Stomach (tissue), 9 donors: ENCODE data around the gene PCGF3. TPM values are rescaled to one million over a fixed set of nuclear protein-coding genes. Genes with fewer than 3 reads are reported as not detected.
"Not testable (repeated sequence)": the region's sequence is repeated elsewhere in the genome, so short reads cannot be mapped to it uniquely, and the experiment has no call there.

Experiments
- DNase-seq, 2 donors: peaks; one replicate each; pipeline versions ENCODE4 v3.0.0 to v3.0.0-alpha.2; 2013 to 2019
- H3K27ac ChIP-seq, 5 donors: fragments of 200-600 bp in 4 of 5; sonication (generic) in 4 of 5; one replicate each; pipeline ENCODE4 v1.5.1; 2013 to 2019; ENCODE audit warnings: mild to moderate bottlenecking in 1 of 5, moderate library complexity in 1 of 5
- H3K27me3 ChIP-seq, 3 donors: fragments of 200-600 bp; sonication (generic); one replicate each; pipeline ENCODE4 v1.5.1; 2017 to 2019; ENCODE audit warnings: mixed run types in 1 of 3
- H3K36me3 ChIP-seq, 4 donors: fragments of 200-600 bp; sonication (generic); 1 replicate in 3 of 4; 2 replicates in 1 of 4; pipeline ENCODE4 v1.5.1; 2016 to 2019
- H3K4me1 ChIP-seq, 4 donors: fragments of 200-600 bp; sonication (generic); one replicate each; pipeline ENCODE4 v1.5.1; 2016 to 2019
- H3K4me3 ChIP-seq, 4 donors: fragments of 200-600 bp; sonication (generic) in 3 of 4; one replicate each; pipeline ENCODE4 v1.5.1; 2016 to 2019; ENCODE audit warnings: mild to moderate bottlenecking in 1 of 4
- H3K9me3 ChIP-seq, 4 donors: fragments of 200-600 bp; sonication (generic); one replicate each; pipeline ENCODE4 v1.5.1; 2016 to 2019
- EP300 ChIP-seq: sonication (generic); formaldehyde crosslinking; IDR thresholded peaks from one replicate; pipeline ENCODE4 v1.6.1; 2017; ENCODE audit warnings: antibody characterized with exemption
- POLR2A ChIP-seq, 4 donors: fragments of 450-650 bp; IDR thresholded peaks; one replicate each; pipeline ENCODE4 v1.6.1; 2016; ENCODE audit warnings: antibody characterized with exemption in 4 of 4, control low read depth in 2 of 4, mild to moderate bottlenecking in 1 of 4, moderate library complexity in 1 of 4
- POLR2AphosphoS5 ChIP-seq, 3 donors: sonication (generic); formaldehyde crosslinking; IDR thresholded peaks; one replicate each; pipeline ENCODE4 v1.6.1; 2016; ENCODE audit warnings: antibody characterized with exemption in 3 of 3
- WGBS, 5 donors: extraction: QIAGEN DNeasy Blood & Tissue Kit in 3 of 5; methylation state at CpG; one replicate each; pipeline versions ENCODE4 v1.1.5 to v1.1.7; 2013 to 2018; 5-methylcytosine and 5-hydroxymethylcytosine counted together
- intact Hi-C: fragments of 100-400 bp; cut with DNase I; formaldehyde crosslinking; loops from one replicate; pipeline ENCODE4 v1.15.1; 2023; ENCODE audit warnings: low total_unique reads
- polyA plus RNA-seq, 3 donors: library from polyadenylated mRNA; stranded (reverse); fragments of 200-250 nt; gene quantifications; one replicate each; pipeline ENCODE4 v1.2.3, GENCODE V29; 2013
- total RNA-seq, 5 donors: library from RNA; depleted of rRNA; stranded (reverse); fragments of >200 nt; gene quantifications; one replicate each; pipeline versions ENCODE4 v1.1.0 to v1.2.3, GENCODE V29; 2014 to 2016
- TF ChIP-seq, protein P1 (sequence below), 7 experiments: fragments of 450-650 bp in 4 of 7; fragments of 200-600 bp in 3 of 7; sonication (generic) in 3 of 7; IDR thresholded peaks; one replicate each; pipeline ENCODE4 v1.5.1; 2016 to 2019; ENCODE audit warnings: antibody characterized with exemption in 7 of 7, control low read depth in 2 of 7, mild to moderate bottlenecking in 1 of 7
- donor health status: healthy with polysubstance abuse.
- donor health status: Bipolar disorder and iron deficiency.
- donor health status: healthy.

PCGF3 gene
- total and polyA plus RNA-seq, 8 donors, result 24.7 to 140 (median 62.7) TPM

DNA sequence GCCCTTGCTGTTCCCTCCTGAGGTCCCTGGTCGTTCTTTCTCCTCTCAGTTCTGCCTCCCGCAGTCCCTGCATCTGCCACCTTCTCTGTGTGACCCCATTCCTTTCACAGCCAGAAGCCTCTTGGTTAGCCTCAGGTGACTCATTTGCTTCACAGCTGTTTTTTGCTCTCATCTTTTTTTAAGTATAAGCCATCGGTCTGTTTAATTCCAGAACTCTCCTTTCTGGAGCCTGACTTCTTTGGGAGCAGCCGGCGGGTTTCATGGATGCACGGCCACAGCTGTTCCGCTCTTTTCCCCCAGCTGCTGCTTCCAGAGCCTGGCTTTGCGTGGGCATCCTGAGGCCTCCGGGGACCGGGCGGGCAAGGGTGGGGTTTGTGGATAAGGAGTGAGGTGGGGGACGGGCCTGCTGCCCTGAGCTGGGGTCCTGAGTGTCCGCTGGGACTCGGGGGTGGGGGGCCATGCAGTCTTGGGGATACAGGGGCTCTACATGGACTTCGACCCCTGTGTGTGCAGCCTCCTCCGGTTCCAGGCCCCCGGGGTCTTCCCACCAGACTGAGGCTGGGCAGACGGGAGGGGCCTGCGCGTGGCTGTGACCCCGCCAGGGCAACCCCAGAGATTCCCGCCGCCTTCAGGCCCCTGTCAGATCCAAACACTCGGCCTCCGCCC, 46.7 kb downstream of the PCGF3 start:
- Histone ChIP-seq H3K9me3 (no peaks in the 10 kb centered on the region), H3K36me3 (peaks cover 37 to 87% (median 85%) of the 10 kb centered on the region in 4 donors), H3K4me3 (no peak overlapping the region), H3K27me3 (no peaks in the 10 kb centered on the region), H3K27ac (no peak overlapping the region), H3K4me1 (peaks cover 0 to 5% (median 1%) of the 10 kb centered on the region in 4 donors)
- intact Hi-C loops, result no loop called here
- no peak for DNase-seq
- TF ChIP-seq POLR2AphosphoS5 (IDR thresholded peaks at IDR 0.05) (no peak), POLR2A (IDR thresholded peaks at IDR 0.05) (no peak), EP300 (no peak)
- TF ChIP-seq, protein P1, sequence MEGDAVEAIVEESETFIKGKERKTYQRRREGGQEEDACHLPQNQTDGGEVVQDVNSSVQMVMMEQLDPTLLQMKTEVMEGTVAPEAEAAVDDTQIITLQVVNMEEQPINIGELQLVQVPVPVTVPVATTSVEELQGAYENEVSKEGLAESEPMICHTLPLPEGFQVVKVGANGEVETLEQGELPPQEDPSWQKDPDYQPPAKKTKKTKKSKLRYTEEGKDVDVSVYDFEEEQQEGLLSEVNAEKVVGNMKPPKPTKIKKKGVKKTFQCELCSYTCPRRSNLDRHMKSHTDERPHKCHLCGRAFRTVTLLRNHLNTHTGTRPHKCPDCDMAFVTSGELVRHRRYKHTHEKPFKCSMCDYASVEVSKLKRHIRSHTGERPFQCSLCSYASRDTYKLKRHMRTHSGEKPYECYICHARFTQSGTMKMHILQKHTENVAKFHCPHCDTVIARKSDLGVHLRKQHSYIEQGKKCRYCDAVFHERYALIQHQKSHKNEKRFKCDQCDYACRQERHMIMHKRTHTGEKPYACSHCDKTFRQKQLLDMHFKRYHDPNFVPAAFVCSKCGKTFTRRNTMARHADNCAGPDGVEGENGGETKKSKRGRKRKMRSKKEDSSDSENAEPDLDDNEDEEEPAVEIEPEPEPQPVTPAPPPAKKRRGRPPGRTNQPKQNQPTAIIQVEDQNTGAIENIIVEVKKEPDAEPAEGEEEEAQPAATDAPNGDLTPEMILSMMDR (IDR thresholded peaks at IDR 0.05), result no peak
- WGBS, 5 donors, result 94 to 96% (median 94%) methylated on average over 22 to 25 of the region's 25 CpGs

DNA sequence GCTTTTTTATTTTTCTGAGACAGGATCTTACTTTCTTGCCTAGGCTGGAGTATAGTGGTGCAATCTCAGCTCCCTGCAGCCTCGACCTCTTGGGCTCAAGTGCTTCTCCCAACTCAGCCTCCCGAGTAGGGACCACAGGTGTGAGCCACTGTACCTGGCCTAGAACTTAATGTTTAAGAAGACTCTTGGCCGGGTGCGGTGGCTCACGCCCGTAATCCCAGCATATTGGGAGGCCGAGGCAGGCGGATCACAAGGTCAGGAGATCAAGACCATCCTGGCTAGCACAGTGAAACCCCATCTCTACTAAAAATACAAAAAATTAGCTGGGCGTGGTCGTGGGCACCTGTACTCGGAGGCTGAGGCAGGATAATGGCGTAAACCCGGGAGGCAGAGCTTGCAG, 47.6 kb downstream of the PCGF3 start:
- peaks cover 36 to 88% (median 85%) of the 10 kb centered on the region in 4 donors for H3K36me3 ChIP-seq
- H3K4me3 ChIP-seq, DNase-seq, intact Hi-C loops, H3K27me3 ChIP-seq, H3K27ac ChIP-seq, H3K9me3 ChIP-seq, H3K4me1 ChIP-seq: not testable (repeated sequence)
- 94 to 100% (median 98%) methylated on average over 13 of the region's 13 CpGs for WGBS, 5 donors

DNA sequence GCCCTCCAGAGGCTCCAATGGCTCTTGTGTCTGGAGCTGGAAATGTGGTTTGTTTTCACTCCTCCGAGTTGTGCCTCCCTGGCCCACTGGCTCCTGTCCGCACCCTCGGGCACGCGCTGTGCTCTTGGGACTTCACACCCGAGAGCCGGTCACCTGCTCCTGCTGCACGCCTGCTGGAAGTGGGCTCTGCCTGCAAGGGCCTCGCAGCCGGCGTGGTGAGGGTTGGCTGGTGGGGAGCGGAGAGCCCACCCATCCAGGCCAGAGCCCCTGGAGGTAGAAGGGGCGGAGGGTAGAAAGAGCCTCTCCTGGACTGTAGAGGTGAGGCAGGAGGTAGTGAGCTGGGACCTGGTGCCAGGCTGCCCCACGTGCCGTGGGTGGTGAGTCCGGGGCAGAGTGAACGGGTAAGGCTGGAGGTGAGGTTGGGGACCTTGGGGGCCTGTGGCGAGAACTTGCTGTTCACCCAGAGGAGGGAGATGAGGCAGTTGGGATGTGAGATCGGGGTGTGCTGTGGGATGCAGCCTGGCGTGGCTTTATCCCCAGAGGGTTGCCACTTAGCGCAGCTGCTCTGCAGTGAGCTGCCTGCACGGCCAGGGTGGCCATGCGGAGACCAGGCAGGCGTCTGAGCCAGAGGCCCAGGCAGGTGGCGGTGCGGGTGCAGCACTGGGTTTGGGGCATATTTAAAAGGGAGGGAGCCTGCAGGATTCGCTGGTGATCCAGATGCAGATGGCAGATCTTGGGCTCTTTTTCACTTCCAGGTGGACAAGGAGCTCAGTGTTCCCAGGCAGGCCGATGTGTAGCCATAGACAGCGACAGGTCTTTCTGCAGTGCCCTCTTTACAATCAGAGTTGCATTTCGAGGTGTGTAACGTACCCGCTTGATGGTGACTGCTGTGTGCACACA, 48.8 kb downstream of the PCGF3 start:
- peaks cover 0 to 5% (median under 1%) of the 10 kb centered on the region in 4 donors for H3K4me1 ChIP-seq
- no peaks in the 10 kb centered on the region for H3K27me3 ChIP-seq
- H3K27ac ChIP-seq, result no peak overlapping the region
- no peak for DNase-seq
- H3K36me3 ChIP-seq, result peaks cover 30 to 80% (median 78%) of the 10 kb centered on the region in 4 donors
- no peaks in the 10 kb centered on the region for H3K9me3 ChIP-seq
- H3K4me3 ChIP-seq, result no peak overlapping the region
- intact Hi-C loops, result no loop called here
- WGBS, 5 donors, result 91 to 96% (median 93%) methylated on average over 27 to 32 of the region's 32 CpGs
- TF ChIP-seq POLR2A (IDR thresholded peaks at IDR 0.05), result no peak
- no peak for TF ChIP-seq POLR2AphosphoS5 (IDR thresholded peaks at IDR 0.05)
- TF ChIP-seq, protein P1 (IDR thresholded peaks at IDR 0.05), result no peak
- no peak for TF ChIP-seq EP300

DNA sequence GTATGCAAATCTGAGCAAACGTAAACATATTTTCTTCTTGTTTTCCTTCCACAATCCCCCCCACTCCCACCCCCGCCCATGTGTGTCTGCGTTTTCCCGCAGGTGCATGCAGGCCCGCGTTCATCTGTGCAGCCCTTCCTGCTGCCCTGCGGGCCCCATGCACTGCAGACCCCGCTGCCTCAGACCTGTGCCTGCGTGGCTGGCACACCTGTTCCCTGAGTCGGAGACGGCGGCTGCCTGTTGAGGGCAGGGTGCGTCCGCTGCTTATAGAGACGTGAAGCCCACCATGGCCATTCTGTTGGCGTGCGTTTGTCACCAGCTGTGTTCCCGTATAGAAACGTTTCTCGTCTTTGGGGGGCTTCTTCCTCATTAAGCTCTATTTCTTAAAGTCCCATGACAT, 51.5 kb downstream of the PCGF3 start:
- WGBS, 5 donors, result 92 to 94% (median 93%) methylated on average over 20 of the region's 20 CpGs

DNA sequence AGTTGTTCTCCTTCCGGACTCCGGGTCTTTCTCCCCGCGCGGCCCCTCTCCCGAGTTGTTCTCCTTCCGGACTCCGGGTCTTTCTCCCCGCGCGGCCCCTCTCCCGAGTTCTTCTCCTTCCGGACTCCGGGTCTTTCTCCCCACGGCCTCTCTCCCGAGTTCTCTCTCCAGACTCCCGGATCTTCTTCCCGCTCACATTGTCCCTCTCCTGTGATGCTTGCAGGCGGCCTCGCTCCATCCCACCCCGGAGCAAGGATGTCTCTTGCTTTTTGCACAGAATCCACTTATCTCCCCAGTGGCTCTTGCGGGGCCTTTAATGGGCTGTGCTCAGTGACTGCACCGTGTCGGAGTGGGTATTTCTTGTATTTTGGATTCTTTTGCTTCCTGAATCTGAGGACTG, 54.2 kb downstream of the PCGF3 start:
- peaks cover 0 to 13% (median 2%) of the 10 kb centered on the region in 4 donors for H3K9me3 ChIP-seq
- H3K27me3 ChIP-seq, H3K27ac ChIP-seq, DNase-seq, H3K4me1 ChIP-seq, intact Hi-C loops, H3K4me3 ChIP-seq: not testable (repeated sequence)
- H3K36me3 ChIP-seq, result peaks cover 25 to 74% (median 70%) of the 10 kb centered on the region in 4 donors
- WGBS, 5 donors, result 83 to 95% (median 88%) methylated on average over 13 to 22 of the region's 24 CpGs

More for the DNA sequence above, 51.5 kb downstream of the PCGF3 start:
- H3K4me3 ChIP-seq, result no peak overlapping the region
- intact Hi-C loops, result no loop called here
- DNase-seq, result no peak
- H3K27ac ChIP-seq, result no peak overlapping the region
- peaks cover 0 to 3% (median 0%) of the 10 kb centered on the region in 4 donors for H3K4me1 ChIP-seq
- peaks cover 0 to 12% (median 2%) of the 10 kb centered on the region in 4 donors for H3K9me3 ChIP-seq
- H3K27me3 ChIP-seq, result no peaks in the 10 kb centered on the region
- TF ChIP-seq POLR2A (IDR thresholded peaks at IDR 0.05), result no peak
- TF ChIP-seq POLR2AphosphoS5 (IDR thresholded peaks at IDR 0.05), result no peak
- peaks cover 33 to 74% (median 70%) of the 10 kb centered on the region in 4 donors for H3K36me3 ChIP-seq
